DND-41 (cell line): Measurements from ENCODE around the gene DSTN.

ENCODE experiments used
- CTCF ChIP-seq: IDR thresholded peaks from 2 replicates; pipeline ENCODE4 v1.5.1; 2012; ENCODE audit warnings: borderline replicate concordance, low read length, moderate library complexity, mild to moderate bottlenecking; ENCODE audit not compliant: poor library complexity, severe bottlenecking; ENCODE audit errors: extremely low read depth
- EZH2 ChIP-seq: IDR thresholded peaks from 3 replicates; pipeline ENCODE4 v1.6.1; 2012; ENCODE audit warnings: borderline replicate concordance, low read depth, mild to moderate bottlenecking, moderate library complexity, low read length, inconsistent platforms; ENCODE audit not compliant: severe bottlenecking

GRCh38 chr20:17541596-17541995 is 28.3 kb upstream of the DSTN start:
- TF ChIP-seq CTCF (no peak), EZH2 (no peak)
